GM13976 (cell line): ENCODE results near the gene C1orf105.
"Not testable (repeated sequence)": the region's sequence is repeated elsewhere in the genome, so short reads cannot be mapped to it uniquely, and the experiment has no call there.

ENCODE experiments used
- DNase-seq: peaks from one replicate; pipeline ENCODE4 v3.0.0; 2012; ENCODE audit warnings: low spot score
- CTCF ChIP-seq: IDR thresholded peaks from 2 replicates; pipeline ENCODE4 v1.5.1; 2012; ENCODE audit warnings: borderline replicate concordance, mild to moderate bottlenecking; ENCODE audit not compliant: insufficient read depth; ENCODE audit errors: extremely low read depth, missing control alignments, control extremely low read depth
- in situ Hi-C: fragments of 300-500 bp; cut with MboI; formaldehyde crosslinking; loops from one replicate; pipeline ENCODE4 v1.12.0; 2022; ENCODE audit warnings: low sequenced_read_pairs, mixed read lengths, inconsistent platforms; ENCODE audit not compliant: unreplicated experiment

Gene C1orf105

DNA sequence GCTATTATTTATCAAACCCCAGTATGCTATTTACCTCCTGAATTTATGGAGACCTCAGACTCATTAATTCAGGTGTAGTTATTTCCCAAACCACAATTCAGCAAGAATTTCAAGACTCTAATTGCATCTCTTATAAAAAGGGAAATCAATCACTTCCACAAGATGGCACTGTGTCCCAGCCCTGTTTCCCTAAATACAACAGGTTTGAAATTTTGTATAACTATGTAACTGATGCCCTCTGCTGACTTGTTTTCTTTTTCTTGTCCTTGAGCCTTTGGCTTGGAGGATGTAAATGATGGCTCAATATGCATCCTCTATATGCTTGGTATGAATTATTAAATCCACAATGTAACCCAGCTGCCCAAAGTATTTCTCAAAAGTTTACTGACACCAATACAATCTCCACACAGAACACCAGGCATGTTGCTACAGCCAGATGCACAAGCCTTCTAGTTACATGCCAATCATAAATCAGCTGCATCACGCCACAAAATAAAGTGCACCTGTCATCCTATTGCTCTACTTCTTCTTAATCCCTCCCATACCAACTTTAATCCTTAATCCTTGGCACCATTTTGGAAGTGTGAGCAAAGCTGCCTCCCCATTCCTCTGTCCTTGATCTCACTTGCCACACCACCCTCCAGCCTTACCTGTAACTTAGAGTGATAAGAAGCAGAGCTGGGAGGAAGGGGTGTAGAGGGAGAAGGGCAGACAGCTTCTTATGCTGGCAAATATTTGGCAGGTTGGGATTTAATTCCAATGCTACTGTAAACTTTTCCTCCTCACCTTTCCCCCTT is 9.0 kb downstream of the C1orf105 start:
- in situ Hi-C loops = loop anchor here (10.0 kb wide), 1 partner anchor 435 kb away; no protein-coding TSS in a partner anchor

DNA sequence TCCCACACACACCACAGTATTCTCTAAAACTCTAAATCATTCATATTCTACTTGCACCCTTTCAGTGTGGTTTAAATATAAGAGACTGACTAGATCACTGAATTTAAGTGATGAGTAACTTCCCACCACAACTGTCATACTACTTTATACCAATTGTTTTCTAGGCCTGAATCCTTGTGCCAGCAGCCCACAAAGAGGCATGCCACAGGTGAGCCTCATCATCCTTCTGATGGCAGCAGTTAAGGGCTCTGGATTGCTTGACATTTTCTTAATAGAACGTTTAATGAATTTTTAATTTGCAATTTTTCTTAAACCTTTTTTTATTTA is 9.6 kb downstream of the C1orf105 start:
- no peak for DNase-seq
- in situ Hi-C loops = no loop called here
- no peak for TF ChIP-seq CTCF

More for the DNA sequence above, 9.0 kb downstream of the C1orf105 start:
- peak; percentile 37 for TF ChIP-seq CTCF
- peak; percentile 51 for DNase-seq

GRCh38 chr1:172431204-172431603 is 10.7 kb downstream of the C1orf105 start:
- in situ Hi-C loops = no loop called here
- no peak for TF ChIP-seq CTCF
- DNase-seq = no peak

DNA sequence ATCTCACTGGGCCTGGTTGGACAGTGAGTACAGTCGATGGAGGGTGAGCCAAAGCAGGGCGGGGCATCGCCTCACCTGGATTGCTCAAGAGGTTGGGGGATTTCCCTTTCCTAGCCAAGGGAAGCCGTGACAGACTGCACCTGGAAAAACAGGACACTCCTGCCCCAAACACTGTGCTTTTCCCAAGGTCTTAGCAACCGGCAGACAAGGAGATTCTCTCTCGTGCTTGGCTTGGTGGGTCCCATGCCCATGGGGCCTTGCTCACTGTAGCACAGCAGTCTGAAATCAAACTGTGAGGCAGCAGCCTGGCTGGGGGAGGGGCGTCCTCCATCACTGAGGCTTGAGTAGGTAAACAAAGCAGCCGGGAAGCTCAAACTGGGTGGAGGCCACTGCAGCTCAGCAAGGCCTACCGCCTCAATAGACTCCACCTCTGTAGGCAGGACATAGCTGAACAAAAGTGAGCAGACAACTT is 11.3 kb downstream of the C1orf105 start:
- no peak for DNase-seq
- in situ Hi-C loops = no loop called here
- no peak for TF ChIP-seq CTCF

GRCh38 chr1:172437183-172437582 is 16.7 kb downstream of the C1orf105 start:
- in situ Hi-C loops, DNase-seq: not testable (repeated sequence)

DNA sequence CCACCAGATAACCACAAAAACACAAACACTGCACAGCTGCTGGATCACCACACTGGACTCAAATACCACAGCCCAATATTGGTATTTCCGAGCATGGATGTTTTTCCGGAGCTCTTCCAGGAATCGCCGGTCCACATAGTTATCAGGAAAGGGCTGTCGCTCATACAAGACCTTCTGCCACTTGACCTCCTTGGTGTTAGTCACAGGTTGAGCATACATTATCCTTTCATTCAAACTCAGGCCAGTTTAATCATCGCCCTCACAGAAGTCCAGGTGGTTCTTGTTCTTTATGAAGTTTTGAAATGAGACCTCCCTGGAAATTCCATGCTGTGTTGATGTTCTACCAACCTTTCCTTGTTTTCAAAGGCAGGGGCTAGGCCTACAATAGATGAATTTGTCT is 21.9 kb downstream of the C1orf105 start:
- in situ Hi-C loops = no loop called here
- no peak for DNase-seq
- no peak for TF ChIP-seq CTCF

- no peak for DNase-seq
- in situ Hi-C loops = no loop called here
- TF ChIP-seq CTCF = no peak
Measured at GRCh38 chr1:172442843-172443565, 22.5 kb downstream of the C1orf105 start.
